ENCODE results near the gene OMP.
A peak's percentile ranks its signal among the peaks of the same experiment; 100 is the strongest.

Gene OMP

DNA sequence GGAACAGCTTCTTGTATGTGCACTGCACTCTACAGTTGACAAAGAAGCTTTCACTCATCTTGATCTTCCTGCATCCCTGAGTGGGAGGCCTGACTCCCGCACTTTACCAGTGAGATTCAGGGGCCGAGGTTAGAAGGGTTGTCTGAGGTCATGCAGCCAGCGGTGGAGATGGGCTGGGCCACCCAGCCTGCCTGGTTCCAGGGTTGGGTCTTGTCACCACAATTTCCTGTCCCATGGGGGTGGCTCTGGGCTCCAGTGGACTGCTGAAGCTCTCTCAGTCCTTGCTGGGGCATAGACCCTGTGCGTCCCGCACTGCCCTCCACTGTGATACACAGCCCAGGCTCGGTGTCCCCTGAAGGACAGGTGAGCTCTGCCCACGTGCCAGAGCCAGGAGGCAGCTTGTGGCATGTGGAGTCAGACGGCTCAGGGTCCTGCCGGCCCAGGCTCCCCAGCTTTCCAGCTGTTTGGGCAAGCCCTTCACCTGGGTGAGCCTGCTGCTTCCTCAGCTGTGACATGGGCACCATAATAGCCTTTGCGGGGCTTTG lies 18.5 kb downstream of the OMP start:
- peaks cover 15% of the 10 kb centered on the region for H3K36me3 ChIP-seq (ENCODE audit: insufficient read depth, low read length)
- H3K9me3 ChIP-seq (ENCODE audit: low read length), result no peaks in the 10 kb centered on the region
- H3K27me3 ChIP-seq (ENCODE audit: control insufficient read depth in 1 of 2, insufficient read depth in 2 of 2, low read length in 2 of 2), result no peaks in the 10 kb centered on the region
- H3K4me3 ChIP-seq (ENCODE audit: low read depth in 1 of 2, low read length in 2 of 2), result no peak overlapping the region
- H3K4me1 ChIP-seq (ENCODE audit: insufficient read depth, low read length), result no peaks in the 10 kb centered on the region
- H3K27ac ChIP-seq (ENCODE audit: low read depth, low read length), result no peak overlapping the region
- H3K9ac ChIP-seq (ENCODE audit: low read length), result no peak overlapping the region

DNA sequence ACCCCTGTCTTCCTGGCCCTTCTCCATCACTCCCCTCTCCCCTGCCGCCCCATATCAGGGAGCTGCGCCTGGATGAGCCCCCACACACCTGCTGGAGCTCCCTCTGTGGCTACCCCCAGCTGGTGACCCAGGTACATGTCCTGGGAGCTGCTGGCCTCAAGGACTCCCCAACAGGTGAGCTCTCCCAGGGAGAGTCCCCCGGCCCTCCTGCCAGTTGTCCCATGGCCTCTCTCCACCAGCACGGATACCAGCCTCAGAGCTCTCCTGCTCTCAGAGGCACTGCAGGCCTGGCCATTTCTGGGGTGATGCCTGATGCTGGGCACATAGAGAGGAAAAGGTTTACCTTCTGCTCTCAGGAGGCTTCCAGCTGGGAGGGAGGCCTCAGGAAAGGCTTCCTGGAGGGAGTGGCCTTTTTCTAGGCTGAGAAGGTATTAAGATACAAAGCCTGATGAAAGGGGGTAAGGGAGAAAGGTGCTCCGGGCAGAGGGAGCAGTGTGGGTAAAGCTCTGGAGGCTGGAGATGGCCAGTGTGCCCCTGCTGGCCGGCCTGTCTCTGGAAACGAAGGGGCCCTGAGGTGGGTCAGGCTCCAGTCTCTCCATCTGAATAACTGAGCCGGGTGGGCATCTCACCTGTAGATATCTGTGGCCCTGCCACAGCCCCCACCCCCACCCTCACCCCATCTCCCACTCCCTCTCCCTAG lies 19.4 kb downstream of the OMP start:
- peaks cover 0 to 3% of the 10 kb centered on the region in 2 donors for H3K27me3 ChIP-seq (ENCODE audit: control insufficient read depth in 1 of 2, insufficient read depth in 2 of 2, low read length in 2 of 2)
- no peak overlapping the region for H3K9ac ChIP-seq (ENCODE audit: low read length)
- no peak overlapping the region for H3K4me3 ChIP-seq (ENCODE audit: low read depth in 1 of 2, low read length in 2 of 2)
- H3K4me1 ChIP-seq (ENCODE audit: insufficient read depth, low read length), result peaks cover 5% of the 10 kb centered on the region
- H3K36me3 ChIP-seq (ENCODE audit: insufficient read depth, low read length), result peaks cover 15% of the 10 kb centered on the region
- H3K27ac ChIP-seq (ENCODE audit: low read depth, low read length), result no peak overlapping the region
- no peaks in the 10 kb centered on the region for H3K9me3 ChIP-seq (ENCODE audit: low read length)

DNA sequence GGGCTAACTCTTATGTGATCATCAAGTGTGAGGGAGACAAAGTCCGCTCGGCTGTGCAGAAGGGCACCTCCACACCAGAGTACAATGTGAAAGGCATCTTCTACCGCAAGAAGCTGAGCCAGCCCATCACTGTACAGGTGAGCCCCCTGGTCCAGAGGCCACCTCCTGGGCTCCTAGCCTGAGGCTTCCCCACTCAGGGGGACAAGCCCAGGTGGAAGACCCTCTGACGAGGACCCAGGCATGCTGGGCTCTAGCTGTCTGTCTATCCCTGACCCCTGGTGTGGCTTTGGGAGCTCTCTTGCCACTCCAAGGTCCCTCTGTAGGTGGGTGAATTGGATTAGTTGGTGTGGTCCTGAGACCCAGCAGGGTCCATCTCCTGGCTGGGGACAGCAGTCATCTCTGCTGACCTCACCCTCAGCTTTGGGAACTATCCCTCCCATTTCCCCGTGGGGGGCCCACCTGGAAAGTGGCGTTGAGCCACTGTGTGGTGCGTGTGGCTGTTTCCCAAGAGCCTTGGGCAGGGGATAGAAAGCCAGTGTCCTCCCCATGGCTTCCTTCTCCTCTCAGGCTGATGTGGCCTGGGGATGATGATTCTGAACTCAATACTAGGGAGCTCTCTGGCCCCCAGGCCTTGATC lies 20.1 kb downstream of the OMP start:
- Histone ChIP-seq H3K9ac (ENCODE audit: low read length) (no peak overlapping the region), H3K27ac (ENCODE audit: low read depth, low read length) (no peak overlapping the region), H3K9me3 (ENCODE audit: low read length) (no peaks in the 10 kb centered on the region), H3K4me1 (ENCODE audit: insufficient read depth, low read length) (peaks cover 9% of the 10 kb centered on the region), H3K36me3 (ENCODE audit: insufficient read depth, low read length) (peaks cover 15% of the 10 kb centered on the region), H3K27me3 (ENCODE audit: control insufficient read depth in 1 of 2, insufficient read depth in 2 of 2, low read length in 2 of 2) (peaks cover 0 to 9% of the 10 kb centered on the region in 2 donors), H3K4me3 (ENCODE audit: low read depth in 1 of 2, low read length in 2 of 2) (no peak overlapping the region)

DNA sequence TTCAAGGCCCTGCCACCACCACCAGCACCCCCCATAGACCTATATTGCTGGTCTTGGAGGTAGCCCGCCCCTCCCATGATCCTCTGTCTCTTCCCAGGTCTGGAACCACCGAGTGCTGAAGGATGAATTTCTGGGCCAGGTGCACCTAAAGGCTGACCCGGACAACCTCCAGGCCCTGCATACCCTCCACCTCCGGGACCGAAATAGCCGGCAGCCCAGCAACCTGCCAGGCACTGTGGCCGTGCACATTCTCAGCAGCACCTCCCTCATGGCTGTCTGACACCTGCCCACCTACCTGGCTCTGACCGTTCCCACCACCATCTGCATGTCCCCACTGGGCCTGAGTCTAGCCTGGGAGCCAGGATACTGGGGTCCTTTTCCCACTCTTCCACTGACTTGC lies 21.0 kb downstream of the OMP start:
- Histone ChIP-seq H3K9me3 (ENCODE audit: low read length) (no peaks in the 10 kb centered on the region), H3K9ac (ENCODE audit: low read length) (no peak overlapping the region), H3K27ac (ENCODE audit: low read depth, low read length) (no peak overlapping the region), H3K27me3 (ENCODE audit: control insufficient read depth in 1 of 2, insufficient read depth in 2 of 2, low read length in 2 of 2) (peaks cover 0 to 14% of the 10 kb centered on the region in 2 donors), H3K4me1 (ENCODE audit: insufficient read depth, low read length) (peaks cover 11% of the 10 kb centered on the region), H3K36me3 (ENCODE audit: insufficient read depth, low read length) (peaks cover 15% of the 10 kb centered on the region), H3K4me3 (ENCODE audit: low read depth in 1 of 2, low read length in 2 of 2) (no peak overlapping the region)

DNA sequence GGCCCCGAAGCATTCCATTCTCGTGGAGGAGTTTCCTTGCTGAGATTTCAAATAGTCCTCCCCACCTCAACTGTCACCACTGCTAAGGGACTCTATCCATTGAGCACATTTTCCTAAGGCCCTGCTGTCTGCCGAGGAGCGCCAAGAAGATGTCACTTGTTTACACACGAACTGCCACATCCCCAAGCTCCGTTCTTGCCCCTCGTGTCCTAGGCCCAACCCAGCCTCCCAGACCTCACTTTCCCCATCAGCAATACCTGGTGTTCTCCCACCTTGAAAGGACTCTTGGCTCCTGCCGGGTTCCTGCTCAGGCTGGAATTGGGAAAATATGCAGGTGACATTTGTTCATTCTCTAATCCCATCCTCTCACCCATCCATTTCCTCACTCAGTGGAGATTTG lies 21.4 kb downstream of the OMP start:
- Histone ChIP-seq H3K4me3 (ENCODE audit: low read depth in 1 of 2, low read length in 2 of 2) (no peak overlapping the region), H3K9ac (ENCODE audit: low read length) (no peak overlapping the region), H3K27ac (ENCODE audit: low read depth, low read length) (no peak overlapping the region), H3K27me3 (ENCODE audit: control insufficient read depth in 1 of 2, insufficient read depth in 2 of 2, low read length in 2 of 2) (peaks cover 0 to 14% of the 10 kb centered on the region in 2 donors), H3K9me3 (ENCODE audit: low read length) (no peaks in the 10 kb centered on the region), H3K36me3 (ENCODE audit: insufficient read depth, low read length) (peaks cover 15% of the 10 kb centered on the region), H3K4me1 (ENCODE audit: insufficient read depth, low read length) (peaks cover 11% of the 10 kb centered on the region)

DNA sequence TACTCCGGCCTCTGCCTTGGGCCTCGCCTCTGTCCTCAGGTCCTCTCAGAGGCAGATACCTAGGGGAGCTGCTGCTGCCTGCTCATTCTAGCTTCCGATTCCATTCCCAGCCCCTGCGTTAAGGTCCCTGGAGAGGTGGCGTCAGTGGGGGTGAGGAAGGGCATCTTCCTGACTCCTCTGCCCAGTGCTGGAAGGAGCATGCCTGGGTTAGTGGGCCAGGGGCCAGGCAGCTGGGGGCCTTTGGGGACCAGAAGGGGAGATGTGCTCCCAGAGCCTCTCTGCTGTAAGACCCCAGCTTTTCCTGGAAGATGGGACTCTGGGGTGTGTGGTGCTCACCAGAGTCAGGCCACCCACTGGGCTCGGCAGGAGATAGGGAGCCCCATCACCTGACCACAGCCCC lies 21.8 kb downstream of the OMP start:
- H3K36me3 ChIP-seq (ENCODE audit: insufficient read depth, low read length), result peaks cover 15% of the 10 kb centered on the region
- H3K27ac ChIP-seq (ENCODE audit: low read depth, low read length), result no peak overlapping the region
- peaks cover 11% of the 10 kb centered on the region for H3K4me1 ChIP-seq (ENCODE audit: insufficient read depth, low read length)
- peaks cover 0 to 14% of the 10 kb centered on the region in 2 donors for H3K27me3 ChIP-seq (ENCODE audit: control insufficient read depth in 1 of 2, insufficient read depth in 2 of 2, low read length in 2 of 2)
- H3K9ac ChIP-seq (ENCODE audit: low read length), result no peak overlapping the region
- H3K9me3 ChIP-seq (ENCODE audit: low read length), result no peaks in the 10 kb centered on the region
- H3K4me3 ChIP-seq (ENCODE audit: low read depth in 1 of 2, low read length in 2 of 2), result no peak overlapping the region

DNA sequence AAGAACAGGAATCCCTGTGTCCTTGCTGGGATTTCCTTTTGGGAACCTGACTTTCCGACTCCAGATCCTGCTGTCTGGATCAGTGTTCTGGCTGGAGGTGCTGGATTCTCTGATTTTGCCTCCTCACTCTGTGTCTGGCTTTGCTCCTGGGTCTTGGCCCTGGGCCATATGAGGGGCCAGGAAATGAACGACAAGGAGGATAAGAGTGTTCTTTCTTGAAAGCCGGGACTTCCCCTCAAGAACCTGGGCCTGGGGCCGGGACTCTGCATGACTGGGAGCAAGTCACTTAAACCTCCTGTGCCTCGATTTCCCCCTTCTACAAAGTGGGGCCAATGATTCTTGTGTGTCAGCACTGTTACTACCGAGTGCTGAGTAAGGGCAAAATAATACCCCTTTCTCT lies 22.6 kb downstream of the OMP start:
- peaks cover 15% of the 10 kb centered on the region for H3K36me3 ChIP-seq (ENCODE audit: insufficient read depth, low read length)
- H3K9me3 ChIP-seq (ENCODE audit: low read length), result no peaks in the 10 kb centered on the region
- H3K27ac ChIP-seq (ENCODE audit: low read depth, low read length), result no peak overlapping the region
- H3K4me3 ChIP-seq (ENCODE audit: low read depth in 1 of 2, low read length in 2 of 2), result no peak overlapping the region
- peaks cover 0 to 14% of the 10 kb centered on the region in 2 donors for H3K27me3 ChIP-seq (ENCODE audit: control insufficient read depth in 1 of 2, insufficient read depth in 2 of 2, low read length in 2 of 2)
- peaks cover 11% of the 10 kb centered on the region for H3K4me1 ChIP-seq (ENCODE audit: insufficient read depth, low read length)
- H3K9ac ChIP-seq (ENCODE audit: low read length), result no peak overlapping the region

DNA sequence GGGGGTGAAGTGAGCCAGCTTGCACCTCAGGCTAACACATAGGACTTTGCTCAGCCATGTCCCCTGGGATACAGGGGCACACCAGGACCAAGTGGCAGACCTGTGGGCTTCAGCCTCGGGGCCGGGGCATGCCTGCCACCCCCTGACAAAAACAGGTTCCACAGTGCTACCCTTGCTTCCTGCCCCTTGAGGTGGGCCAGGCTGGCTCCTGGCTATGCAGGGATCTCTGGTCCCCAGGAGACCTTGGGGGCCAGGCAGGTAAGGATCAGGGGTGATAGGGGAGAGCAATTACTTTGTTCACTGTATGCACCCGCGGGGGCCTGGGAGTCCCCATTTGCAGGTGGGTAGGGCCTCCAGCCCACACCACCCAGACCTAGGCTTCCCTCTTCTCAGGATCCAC lies 23.1 kb downstream of the OMP start:
- no peak overlapping the region for H3K4me3 ChIP-seq (ENCODE audit: low read depth in 1 of 2, low read length in 2 of 2)
- no peak overlapping the region for H3K27ac ChIP-seq (ENCODE audit: low read depth, low read length)
- no peaks in the 10 kb centered on the region for H3K9me3 ChIP-seq (ENCODE audit: low read length)
- no peak overlapping the region for H3K9ac ChIP-seq (ENCODE audit: low read length)
- peaks cover 15% of the 10 kb centered on the region for H3K36me3 ChIP-seq (ENCODE audit: insufficient read depth, low read length)
- peaks cover 0 to 14% of the 10 kb centered on the region in 2 donors for H3K27me3 ChIP-seq (ENCODE audit: control insufficient read depth in 1 of 2, insufficient read depth in 2 of 2, low read length in 2 of 2)
- peaks cover 15% of the 10 kb centered on the region for H3K4me1 ChIP-seq (ENCODE audit: insufficient read depth, low read length)

DNA sequence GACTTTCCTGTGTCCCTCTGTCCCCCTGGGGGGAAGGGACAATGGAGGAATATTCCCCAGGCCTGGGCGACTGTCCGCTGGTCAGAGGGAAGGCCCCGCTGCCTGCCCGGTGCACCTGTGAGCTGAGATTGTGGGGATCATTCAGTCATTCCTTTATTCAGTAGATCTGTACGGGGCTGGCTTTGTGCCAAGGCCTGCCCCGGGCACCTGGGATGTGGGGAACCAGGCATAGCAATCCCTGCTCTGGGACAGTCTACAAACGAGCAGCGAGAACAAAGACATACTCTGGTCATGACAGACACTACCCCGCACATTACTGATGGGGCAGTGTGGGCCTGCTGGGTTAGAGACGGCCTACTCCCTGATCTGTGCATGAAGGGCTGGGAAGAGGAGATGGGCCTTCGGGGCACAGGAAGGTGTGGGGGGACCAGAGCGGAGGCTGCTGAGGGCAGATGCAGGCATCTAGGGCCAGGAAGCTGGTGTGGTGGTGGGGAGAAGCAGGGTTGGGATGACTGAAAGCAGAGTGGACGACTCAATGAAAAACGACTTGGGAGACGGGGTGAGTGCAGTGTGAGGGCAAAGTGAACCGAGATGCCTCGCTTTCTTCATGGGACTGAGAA lies 23.6 kb downstream of the OMP start:
- Histone ChIP-seq H3K9ac (ENCODE audit: low read length) (no peak overlapping the region), H3K4me3 (ENCODE audit: low read depth in 1 of 2, low read length in 2 of 2) (no peak overlapping the region), H3K27me3 (ENCODE audit: control insufficient read depth in 1 of 2, insufficient read depth in 2 of 2, low read length in 2 of 2) (peaks cover 0 to 14% of the 10 kb centered on the region in 2 donors), H3K9me3 (ENCODE audit: low read length) (no peaks in the 10 kb centered on the region), H3K4me1 (ENCODE audit: insufficient read depth, low read length) (peaks cover 20% of the 10 kb centered on the region), H3K36me3 (ENCODE audit: insufficient read depth, low read length) (peaks cover 10% of the 10 kb centered on the region), H3K27ac (ENCODE audit: low read depth, low read length) (no peak overlapping the region)

DNA sequence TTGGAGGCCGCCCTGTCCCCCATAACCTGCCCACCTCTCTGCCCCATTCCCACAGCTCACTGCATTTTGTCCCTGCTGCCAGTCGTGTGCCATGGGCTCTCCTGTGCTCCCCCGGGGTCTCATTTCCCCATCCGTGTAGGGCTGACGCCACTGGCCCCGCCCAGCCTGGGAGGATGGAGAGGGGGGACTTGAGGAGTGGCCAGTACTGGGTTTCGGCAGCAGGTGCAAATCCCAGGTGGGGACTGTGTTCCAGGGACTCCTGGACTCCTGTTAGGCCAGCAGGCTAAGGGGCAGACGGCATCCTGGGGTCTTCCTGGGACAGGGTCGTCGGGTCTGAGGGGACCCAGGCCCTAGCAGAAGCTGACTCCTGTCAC lies 24.2 kb downstream of the OMP start:
- Histone ChIP-seq H3K27ac (ENCODE audit: low read depth, low read length) (no peak overlapping the region), H3K4me3 (ENCODE audit: low read depth in 1 of 2, low read length in 2 of 2) (peak overlapping the region; percentile 54 to 61), H3K4me1 (ENCODE audit: insufficient read depth, low read length) (peaks cover 22% of the 10 kb centered on the region), H3K9me3 (ENCODE audit: low read length) (no peaks in the 10 kb centered on the region), H3K27me3 (ENCODE audit: control insufficient read depth in 1 of 2, insufficient read depth in 2 of 2, low read length in 2 of 2) (peaks cover 0 to 14% of the 10 kb centered on the region in 2 donors), H3K9ac (ENCODE audit: low read length) (peak overlapping the region; percentile 17), H3K36me3 (ENCODE audit: insufficient read depth, low read length) (peaks cover 5% of the 10 kb centered on the region)

DNA sequence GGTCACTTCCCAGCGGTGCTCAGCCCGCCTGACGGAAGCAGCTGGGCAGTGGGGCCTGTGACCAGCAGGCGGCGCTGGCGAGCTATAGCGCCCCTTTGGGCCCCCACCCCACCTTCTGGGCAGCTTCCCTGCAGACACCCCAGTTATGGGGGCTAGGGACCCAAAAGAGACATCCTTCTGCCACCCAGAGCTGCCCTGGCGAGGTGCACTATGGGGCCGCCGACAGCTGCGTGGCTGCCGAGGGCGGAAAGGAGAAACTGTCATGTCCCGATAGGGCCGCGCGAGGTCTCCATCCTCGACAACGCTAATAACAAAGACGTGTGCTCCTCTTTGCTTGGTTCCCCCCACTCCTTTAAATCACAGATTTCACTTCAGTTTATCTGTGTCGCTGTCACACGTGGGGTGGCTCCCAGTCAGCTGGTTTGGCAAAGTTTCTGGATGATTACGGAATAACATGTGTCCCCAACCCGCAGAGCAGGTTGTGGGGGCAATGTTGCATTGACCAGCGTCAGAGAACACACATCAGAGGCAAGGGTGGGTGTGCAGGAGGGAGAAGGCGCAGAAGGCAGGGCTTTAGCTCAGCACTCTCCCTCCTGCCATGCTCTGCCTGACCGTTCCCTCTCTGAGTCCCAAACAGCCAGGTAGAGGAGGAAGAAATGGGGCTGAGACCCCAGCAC lies 24.7 kb downstream of the OMP start:
- Histone ChIP-seq H3K27me3 (ENCODE audit: control insufficient read depth in 1 of 2, insufficient read depth in 2 of 2, low read length in 2 of 2) (peaks cover 0 to 14% of the 10 kb centered on the region in 2 donors), H3K9ac (ENCODE audit: low read length) (peak overlapping the region; percentile 17), H3K27ac (ENCODE audit: low read depth, low read length) (no peak overlapping the region), H3K36me3 (ENCODE audit: insufficient read depth, low read length) (peaks cover 5% of the 10 kb centered on the region), H3K9me3 (ENCODE audit: low read length) (no peaks in the 10 kb centered on the region), H3K4me3 (ENCODE audit: low read depth in 1 of 2, low read length in 2 of 2) (peak overlapping the region; percentile 54 to 61), H3K4me1 (ENCODE audit: insufficient read depth, low read length) (peaks cover 22% of the 10 kb centered on the region)
